GM12891 (cell line): ENCODE data around the gene C1orf50.

Source experiments
- POLR2A ChIP-seq: IDR thresholded peaks from 2 replicates; pipeline ENCODE4 v1.6.1; 2011; ENCODE audit warnings: low read depth, low read length, control low read depth
- POLR2AphosphoS5 ChIP-seq: IDR thresholded peaks from 2 replicates; pipeline ENCODE4 v1.6.1; 2011; ENCODE audit warnings: low read depth, low read length, control low read depth
- POU2F2 ChIP-seq: IDR thresholded peaks from 2 replicates; pipeline ENCODE4 v1.6.1; 2011; ENCODE audit warnings: low read depth, mild to moderate bottlenecking, control low read depth, low read length, moderate library complexity
- TAF1 ChIP-seq: IDR thresholded peaks from 2 replicates; pipeline ENCODE4 v1.6.1; 2011; ENCODE audit warnings: low read depth, low read length, control low read depth

- TF ChIP-seq POLR2AphosphoS5: no peak
- TF ChIP-seq TAF1: no peak
- no peak for TF ChIP-seq POLR2A
- TF ChIP-seq POU2F2: no peak
These were observed 31.5 kb upstream of the C1orf50 start for GRCh38 chr1:42735477-42736105.
